GM12801 (cell line): Measurements from ENCODE around the gene UNC50.

Experiments
- TF ChIP-seq, protein P1 (sequence below): IDR thresholded peaks from one replicate; pipeline ENCODE4 v1.5.1; 2011; ENCODE audit warnings: control low read depth; ENCODE audit not compliant: insufficient read length; ENCODE audit errors: extremely low read depth

Gene UNC50

DNA sequence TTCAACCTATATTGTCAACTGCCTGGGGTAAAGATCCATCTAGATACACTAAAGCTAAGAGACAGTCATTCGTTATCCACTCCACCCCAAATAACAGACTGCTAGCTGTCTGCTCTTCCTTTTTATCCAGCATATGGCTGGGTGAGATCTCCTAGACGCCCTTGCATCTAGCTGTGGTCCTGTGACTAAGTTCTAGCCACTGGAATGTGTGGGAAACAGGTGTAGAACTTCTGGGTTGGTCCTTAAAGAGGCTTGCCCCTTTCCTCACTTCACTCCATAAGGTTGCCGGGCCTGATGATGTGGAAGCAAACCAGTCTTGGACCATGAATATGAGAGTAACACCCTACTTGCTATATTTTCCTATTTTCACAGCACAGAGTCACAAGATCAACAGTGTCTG, 3.3 kb upstream of the UNC50 start:
- TF ChIP-seq, protein P1, sequence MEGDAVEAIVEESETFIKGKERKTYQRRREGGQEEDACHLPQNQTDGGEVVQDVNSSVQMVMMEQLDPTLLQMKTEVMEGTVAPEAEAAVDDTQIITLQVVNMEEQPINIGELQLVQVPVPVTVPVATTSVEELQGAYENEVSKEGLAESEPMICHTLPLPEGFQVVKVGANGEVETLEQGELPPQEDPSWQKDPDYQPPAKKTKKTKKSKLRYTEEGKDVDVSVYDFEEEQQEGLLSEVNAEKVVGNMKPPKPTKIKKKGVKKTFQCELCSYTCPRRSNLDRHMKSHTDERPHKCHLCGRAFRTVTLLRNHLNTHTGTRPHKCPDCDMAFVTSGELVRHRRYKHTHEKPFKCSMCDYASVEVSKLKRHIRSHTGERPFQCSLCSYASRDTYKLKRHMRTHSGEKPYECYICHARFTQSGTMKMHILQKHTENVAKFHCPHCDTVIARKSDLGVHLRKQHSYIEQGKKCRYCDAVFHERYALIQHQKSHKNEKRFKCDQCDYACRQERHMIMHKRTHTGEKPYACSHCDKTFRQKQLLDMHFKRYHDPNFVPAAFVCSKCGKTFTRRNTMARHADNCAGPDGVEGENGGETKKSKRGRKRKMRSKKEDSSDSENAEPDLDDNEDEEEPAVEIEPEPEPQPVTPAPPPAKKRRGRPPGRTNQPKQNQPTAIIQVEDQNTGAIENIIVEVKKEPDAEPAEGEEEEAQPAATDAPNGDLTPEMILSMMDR = no peak

DNA sequence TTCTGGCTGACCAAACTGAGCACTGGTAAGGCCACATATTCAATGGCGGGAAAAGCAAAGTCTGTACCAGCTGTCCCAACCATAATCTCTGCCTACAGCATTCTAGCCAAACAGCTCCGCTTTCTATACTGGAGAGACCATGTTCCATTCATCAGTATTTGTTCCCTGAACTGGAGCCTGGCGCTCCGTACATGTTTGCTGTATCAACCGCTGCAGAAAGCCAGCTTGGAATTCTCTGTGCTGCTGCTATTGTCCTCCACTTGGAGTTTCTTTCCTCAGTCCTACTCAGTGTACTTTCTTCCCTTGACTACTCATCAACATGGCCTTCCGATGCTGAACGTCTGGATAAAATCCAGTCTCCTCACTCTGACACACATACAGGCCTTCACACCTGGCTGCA, 2.0 kb upstream of the UNC50 start:
- TF ChIP-seq, protein P1 = no peak

DNA sequence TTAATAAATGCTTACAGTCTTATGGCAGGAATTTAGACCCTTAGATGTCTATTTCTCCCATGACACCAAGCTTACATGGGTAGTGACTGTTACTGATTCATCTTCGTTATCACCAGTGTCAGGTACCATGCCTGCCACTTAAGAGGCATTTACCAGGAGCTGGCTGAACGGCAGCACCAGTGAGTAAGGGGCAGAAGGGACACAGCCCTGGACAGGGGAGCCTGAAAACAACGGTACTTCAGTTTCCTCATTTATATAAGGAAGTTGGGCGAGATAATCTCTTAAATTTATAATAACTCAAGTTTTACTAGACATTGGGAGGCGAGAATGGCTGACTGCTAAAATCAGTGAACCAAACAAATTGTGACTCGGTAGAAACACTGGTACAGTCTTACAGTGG, 1.3 kb upstream of the UNC50 start:
- TF ChIP-seq, protein P1 = no peak

DNA sequence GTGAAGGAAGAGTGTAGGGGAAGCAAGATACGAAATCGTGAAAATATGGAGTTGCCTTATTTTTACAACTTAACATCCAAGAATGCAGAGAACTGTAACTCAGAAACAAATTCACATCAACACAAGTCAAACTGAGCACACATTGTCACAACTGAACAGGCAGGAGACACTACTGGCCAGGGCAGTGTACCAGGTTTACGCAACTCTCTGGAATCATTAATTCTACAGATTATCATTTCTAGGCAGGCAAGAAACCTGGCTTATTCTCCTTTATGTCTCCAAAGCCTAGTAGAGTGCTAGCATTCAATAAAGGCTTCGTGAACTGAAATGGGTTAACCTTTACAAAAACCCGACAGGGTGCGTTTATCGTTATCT, 661 bp upstream of the UNC50 start:
- TF ChIP-seq, protein P1 = no peak

DNA sequence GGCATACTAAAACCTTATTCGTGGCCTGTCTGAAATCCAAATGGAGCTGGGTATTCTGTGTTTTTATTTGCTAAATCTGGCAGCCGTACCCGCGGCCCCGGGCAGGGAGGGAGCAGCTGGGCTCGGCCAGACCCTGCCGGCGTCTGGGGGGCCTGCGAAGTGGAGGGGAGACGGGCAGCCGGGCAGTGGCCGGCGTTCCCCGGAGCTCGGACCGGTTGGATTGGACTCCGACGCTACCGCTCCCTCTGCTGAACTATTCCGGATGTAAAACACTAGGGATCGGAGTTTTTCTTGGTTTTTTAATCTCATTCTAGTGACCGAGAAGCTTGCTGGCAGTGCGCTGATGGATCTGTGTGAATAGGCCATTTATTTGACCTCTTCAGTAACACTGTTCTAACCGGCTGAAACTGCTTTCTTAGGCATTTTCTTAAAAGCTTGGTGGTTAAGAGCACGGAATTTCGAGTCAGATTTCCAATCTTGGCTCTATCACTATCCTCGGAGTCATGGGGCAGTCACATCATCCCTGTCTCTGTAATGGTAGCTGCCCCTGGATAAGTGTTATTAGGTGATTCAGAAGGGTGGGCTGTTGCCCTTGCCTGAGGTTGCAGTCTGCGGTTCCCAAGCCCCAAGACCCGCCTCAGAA, 694 bp downstream of the UNC50 start:
- TF ChIP-seq, protein P1 = no peak

DNA sequence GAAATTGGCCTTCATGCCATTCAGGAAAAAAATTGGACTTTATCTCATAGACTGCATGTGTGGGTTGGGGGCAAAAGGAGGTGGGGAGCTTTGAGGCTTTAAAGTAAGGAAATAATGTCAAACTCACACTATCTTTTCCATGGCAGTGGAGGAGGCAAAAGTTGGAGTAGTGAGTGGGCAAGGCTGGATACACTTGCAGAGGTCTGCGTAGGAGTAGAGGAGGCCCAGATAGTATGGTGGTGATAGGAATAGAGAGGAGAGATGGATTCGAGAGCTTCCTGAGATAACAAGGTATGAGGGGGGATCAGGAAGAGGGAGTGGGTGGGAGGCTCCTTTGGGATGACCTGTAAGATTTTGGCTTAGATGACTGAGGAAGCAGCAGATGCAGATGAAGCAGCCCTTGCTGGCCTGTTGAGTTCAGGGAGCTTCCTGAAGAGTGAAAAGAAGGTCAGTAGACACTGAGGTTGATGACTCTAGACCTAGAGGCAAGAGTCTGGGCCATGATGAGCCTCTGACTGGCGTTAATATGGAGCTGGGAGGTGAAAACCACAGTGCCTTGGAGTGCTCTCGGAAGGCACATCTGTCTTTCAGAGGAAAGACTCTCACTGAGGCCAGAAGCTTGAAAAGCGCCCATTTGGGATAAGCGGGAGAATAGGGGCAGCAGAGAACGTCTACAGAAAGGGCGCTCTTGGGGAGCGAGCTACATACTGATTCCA, 5.8 kb downstream of the UNC50 start:
- TF ChIP-seq, protein P1 = no peak

DNA sequence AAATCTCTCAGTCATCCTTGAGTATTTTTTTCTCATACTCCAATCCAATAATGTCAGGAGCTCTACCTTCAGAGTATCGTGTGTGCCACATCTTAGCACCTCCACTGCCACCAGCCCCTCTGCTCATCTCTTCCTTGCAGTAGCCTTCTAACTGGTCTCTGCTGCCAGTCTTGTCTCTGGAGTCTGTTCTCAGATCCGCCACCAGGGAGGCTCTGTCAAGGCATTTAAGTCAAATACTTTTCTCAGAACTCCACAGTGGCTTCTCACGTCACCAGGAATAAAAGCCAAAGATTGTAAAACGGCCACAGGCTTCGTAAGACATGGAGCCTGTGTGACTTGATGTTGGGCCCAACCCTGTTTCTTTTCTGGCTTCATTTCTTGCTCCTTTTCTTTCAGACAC, 7.1 kb downstream of the UNC50 start:
- TF ChIP-seq, protein P1 = no peak
